Ovary (tissue), 3 donors: ENCODE measurements around the gene CLDND2.

Experiments
- POLR2A ChIP-seq: fragments of 450-650 bp; IDR thresholded peaks from one replicate; pipeline ENCODE4 v1.6.1; 2017; ENCODE audit warnings: antibody characterized with exemption, mild to moderate bottlenecking, moderate library complexity
- TF ChIP-seq, protein P1 (sequence below), 3 donors: fragments of 450-650 bp in 2 of 3; fragments of 200-600 bp in 1 of 3; IDR thresholded peaks; one replicate each; pipeline versions ENCODE4 v1.5.1 to v1.8.0; 2016 to 2022; ENCODE audit warnings: antibody characterized with exemption in 3 of 3, mild to moderate bottlenecking in 1 of 3
- donor health status: DM: no; HTN: no; CAD: no.

DNA sequence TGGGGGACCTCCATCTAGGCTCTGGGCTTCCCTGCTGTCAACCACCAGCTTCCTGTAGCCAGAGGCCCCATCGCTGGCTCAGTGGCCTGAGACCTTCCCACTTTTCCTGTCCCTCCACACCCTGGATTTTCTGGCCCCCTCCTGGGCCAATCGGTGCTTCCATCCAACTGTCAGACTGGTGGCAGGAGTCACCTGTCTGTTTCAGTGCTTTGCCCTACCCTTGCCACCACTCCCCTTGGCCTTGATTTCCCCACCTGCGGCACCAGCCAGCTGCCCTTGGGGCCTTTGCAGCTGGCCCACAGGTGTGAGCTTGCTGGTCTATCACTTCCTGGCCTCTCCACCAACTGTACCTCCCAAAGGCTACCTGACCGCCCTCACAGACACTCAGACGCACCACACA lies 39.4 kb downstream of the CLDND2 start:
- TF ChIP-seq, protein P1, sequence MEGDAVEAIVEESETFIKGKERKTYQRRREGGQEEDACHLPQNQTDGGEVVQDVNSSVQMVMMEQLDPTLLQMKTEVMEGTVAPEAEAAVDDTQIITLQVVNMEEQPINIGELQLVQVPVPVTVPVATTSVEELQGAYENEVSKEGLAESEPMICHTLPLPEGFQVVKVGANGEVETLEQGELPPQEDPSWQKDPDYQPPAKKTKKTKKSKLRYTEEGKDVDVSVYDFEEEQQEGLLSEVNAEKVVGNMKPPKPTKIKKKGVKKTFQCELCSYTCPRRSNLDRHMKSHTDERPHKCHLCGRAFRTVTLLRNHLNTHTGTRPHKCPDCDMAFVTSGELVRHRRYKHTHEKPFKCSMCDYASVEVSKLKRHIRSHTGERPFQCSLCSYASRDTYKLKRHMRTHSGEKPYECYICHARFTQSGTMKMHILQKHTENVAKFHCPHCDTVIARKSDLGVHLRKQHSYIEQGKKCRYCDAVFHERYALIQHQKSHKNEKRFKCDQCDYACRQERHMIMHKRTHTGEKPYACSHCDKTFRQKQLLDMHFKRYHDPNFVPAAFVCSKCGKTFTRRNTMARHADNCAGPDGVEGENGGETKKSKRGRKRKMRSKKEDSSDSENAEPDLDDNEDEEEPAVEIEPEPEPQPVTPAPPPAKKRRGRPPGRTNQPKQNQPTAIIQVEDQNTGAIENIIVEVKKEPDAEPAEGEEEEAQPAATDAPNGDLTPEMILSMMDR (IDR thresholded peaks at IDR 0.05): no peak
- TF ChIP-seq POLR2A: no peak
